Left ventricle myocardium superior (tissue), 1 donor: ENCODE measurements around the gene UGP2. TPM values are rescaled to one million over a fixed set of nuclear protein-coding genes. Genes with fewer than 3 reads are reported as not detected.

Experiments used
- ATAC-seq: fragments of 200-7000 bp; cut with Tn5 transposase; one replicate; pipeline ENCODE4 v1.9.1; 2020; ENCODE audit warnings: mild to moderate bottlenecking, moderate library complexity
- DNase-seq: peaks from one replicate; pipeline ENCODE4 v3.0.0-alpha.2; 2020
- intact Hi-C: fragments of 100-400 bp; cut with micrococcal nuclease; formaldehyde crosslinking; loops from one replicate; pipeline ENCODE4 v1.11.0; 2022
- total RNA-seq: library from RNA; stranded (reverse); fragmentation: NEBNext Ultra II Directional; extraction: Animal tissue kit (Norgen Biotek cat#: 25700); gene quantifications from one replicate; pipeline ENCODE4 v1.2.1, GENCODE V29; 2021
- donor health status: DM: no; HTN: yes; CAD: no; lungs with severe emphysema.

Gene UGP2
- total RNA-seq, 1 donor from 2014 or later: 368 TPM

GRCh38 chr2:63855418-63856302 is 14.0 kb downstream of the UGP2 start:
- ATAC-seq (peak; percentile 35), DNase-seq (no peak)
- intact Hi-C loops: no loop called here

DNA sequence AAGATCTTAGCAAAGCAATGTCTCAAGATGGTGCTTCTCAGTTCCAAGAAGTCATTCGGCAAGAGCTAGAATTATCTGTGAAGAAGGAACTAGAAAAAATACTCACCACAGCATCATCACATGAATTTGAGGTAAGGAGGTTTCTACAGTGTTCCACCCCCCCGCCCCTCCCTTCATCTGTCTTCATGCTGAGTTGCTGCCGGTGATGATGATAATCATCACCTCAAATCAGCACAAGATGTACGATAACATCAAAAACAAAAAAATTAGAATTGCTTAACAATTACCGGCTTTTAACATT is 14.6 kb downstream of the UGP2 start:
- ATAC-seq (no peak), DNase-seq (no peak)
- intact Hi-C loops: no loop called here

GRCh38 chr2:63858291-63858690 is 16.6 kb downstream of the UGP2 start:
- ATAC-seq (no peak), DNase-seq (no peak)
- intact Hi-C loops: no loop called here

GRCh38 chr2:63861220-63861822 is 19.6 kb downstream of the UGP2 start:
- ATAC-seq (peak; percentile 61), DNase-seq (no peak)
- intact Hi-C loops: loop anchor here (10.0 kb wide), 1 partner anchor 167 kb away; no protein-coding TSS in a partner anchor

DNA sequence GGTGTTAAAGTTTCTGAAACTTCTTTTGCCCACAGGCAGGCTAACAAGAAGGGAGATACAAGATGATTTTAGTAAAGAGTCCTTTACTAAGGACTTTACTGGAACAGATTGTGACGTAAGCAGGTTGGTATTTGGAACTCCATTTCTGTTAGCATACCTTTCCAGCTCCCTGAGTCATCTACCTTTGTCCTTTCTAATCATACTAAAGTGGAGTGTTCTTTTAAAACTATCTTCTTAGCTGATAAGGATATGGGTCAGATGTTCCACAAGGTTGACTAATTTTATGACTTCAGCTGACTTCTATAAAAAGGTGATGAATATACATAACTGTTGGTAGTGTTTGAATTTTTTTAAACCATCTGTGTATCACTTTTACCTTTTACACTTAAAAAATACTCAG is 21.1 kb downstream of the UGP2 start:
- intact Hi-C loops: loop anchor here (10.0 kb wide), 1 partner anchor 168 kb away; no protein-coding TSS in a partner anchor
- ATAC-seq (peak; percentile 47), DNase-seq (no peak)

- ATAC-seq: peak; percentile 55
- intact Hi-C loops: loop anchor here (10.0 kb wide), 1 partner anchor 169 kb away; no protein-coding TSS in a partner anchor
- no peak for DNase-seq
Observed at GRCh38 chr2:63863707-63864106, 22.0 kb downstream of the UGP2 start.

DNA sequence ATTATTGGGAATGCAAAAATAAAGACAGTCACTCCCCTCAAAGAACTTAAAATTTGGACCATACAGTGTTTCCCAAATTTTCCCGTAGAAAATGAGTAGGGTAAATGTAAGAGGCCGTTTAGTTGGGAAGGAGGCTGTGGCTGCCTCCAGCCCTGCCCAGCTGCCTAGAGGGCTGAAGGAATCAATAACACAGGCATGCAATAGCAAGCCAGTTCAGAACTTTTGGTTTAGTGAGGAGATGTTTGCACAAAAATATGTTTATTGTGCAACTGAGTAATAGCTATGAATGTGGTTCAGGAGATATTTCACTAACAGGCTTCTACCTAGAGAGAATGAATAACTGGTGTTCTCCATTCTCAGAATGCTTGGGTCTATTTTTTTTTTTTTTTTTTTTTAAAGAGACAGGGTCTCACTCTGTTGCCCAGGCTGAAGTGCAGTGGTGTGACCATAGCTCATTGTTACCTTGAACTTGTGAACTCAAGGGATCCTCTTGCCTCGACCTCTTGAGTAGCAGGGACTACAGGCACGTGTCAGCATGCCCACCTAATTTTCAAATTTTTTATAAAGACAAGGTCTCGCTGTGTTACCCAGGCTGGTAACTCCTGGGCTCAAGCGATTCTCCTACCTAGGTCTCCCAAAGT is 23.6 kb downstream of the UGP2 start:
- intact Hi-C loops: loop anchor here (10.0 kb wide), 1 partner anchor 170 kb away; no protein-coding TSS in a partner anchor
- ATAC-seq: no peak
- DNase-seq: no peak

GRCh38 chr2:63866009-63866709 is 24.5 kb downstream of the UGP2 start:
- intact Hi-C loops: loop anchor here (10.0 kb wide), 1 partner anchor 171 kb away; no protein-coding TSS in a partner anchor
- ATAC-seq (no peak), DNase-seq (no peak)

GRCh38 chr2:63870679-63871078 is 29.0 kb downstream of the UGP2 start:
- ATAC-seq (peak; percentile 11), DNase-seq (no peak)
- intact Hi-C loops: no loop called here

GRCh38 chr2:63871864-63872263 is 30.2 kb downstream of the UGP2 start:
- intact Hi-C loops: no loop called here

DNA sequence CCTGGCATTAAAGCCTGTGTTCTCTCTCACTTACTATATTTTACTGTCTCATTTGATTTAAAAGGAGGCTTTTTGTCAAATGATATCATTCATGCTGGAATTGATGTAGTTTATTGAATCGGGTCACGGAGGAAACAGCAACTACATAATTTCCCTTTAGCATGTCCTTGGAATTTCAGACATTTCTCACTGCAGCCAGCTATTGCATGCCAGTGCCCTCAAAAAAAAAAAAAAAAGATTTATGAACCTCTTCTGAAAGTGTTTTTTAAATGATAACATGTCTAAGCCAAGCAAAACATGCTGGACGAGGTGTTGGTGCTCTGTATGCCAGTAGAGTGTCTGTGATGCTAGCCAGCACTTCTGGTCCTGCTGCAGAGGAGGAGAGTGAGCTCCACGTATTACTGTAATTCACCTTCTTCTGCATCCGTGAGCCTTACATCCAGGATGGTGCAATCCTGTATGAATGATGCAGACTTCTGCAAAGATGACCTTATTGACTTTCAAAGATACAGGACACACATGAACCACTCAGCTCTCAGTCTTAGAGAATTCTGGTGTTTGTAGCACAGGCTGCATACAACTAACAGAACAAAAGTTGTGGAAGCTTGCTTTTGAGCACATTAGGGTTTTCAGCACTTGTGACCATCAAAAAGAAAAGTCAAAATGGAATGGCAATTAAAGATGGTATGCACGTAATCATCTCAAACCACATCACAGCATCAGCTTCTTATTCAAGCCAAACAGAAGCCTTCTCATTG is 31.1 kb downstream of the UGP2 start:
- ATAC-seq: peak; percentile 68
- no peak for DNase-seq
- intact Hi-C loops: no loop called here

More at GRCh38 chr2:63871864-63872263, 30.2 kb downstream of the UGP2 start:
- no peak for ATAC-seq
- no peak for DNase-seq

DNA sequence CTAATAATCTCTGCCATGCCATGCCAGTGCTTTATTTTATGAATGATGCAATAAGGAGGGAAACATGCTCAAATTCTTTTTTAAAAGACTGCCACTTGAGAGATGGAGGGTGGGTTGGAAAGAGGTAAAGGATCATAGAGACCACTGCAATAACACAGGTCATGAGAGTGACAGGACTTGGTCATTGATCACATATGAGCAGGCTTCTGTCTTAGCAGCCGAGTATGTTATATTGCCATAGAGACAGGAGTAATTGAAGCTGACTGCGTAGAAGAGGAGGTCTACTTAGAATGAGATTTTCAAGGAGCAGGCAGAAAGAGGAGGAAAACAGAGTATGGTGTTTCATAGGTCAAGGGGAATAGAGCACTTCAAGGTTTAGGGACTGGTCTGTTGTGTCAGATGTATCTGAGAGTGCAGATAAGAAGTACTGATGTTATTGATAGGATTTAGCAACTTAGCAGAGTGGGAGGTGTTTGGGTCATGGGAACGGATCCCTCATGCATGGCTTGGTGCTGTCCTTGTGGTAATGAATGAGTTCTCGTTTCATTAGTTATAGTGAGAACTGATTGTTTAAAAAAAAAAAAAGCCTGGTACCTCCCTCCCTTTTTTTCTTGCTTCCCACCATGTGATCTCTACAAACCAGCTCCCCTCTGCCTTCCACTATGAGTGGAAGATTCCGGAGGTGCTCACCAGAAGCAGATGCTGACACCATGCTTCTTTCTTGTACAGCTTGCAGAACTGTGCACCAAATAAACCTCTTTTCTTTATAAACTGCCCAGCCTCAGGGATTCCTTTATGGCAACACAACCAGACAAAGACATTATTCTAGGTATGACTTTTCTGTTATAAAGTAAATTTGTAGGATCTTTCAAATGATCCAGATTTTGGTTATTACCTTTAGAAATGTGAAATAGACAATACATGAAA is 32.8 kb downstream of the UGP2 start:
- DNase-seq (no peak), ATAC-seq (no peak)
- intact Hi-C loops: no loop called here

GRCh38 chr2:63875131-63875527 is 33.4 kb downstream of the UGP2 start:
- intact Hi-C loops: no loop called here
- no peak for DNase-seq
- ATAC-seq: peak; percentile 44

- ATAC-seq: peak; percentile 84
- intact Hi-C loops: no loop called here
- no peak for DNase-seq
Observed at GRCh38 chr2:63875559-63876245, 34.0 kb downstream of the UGP2 start.

GRCh38 chr2:63876311-63876710 is 34.6 kb downstream of the UGP2 start:
- intact Hi-C loops: no loop called here
- DNase-seq (no peak), ATAC-seq (no peak)

DNA sequence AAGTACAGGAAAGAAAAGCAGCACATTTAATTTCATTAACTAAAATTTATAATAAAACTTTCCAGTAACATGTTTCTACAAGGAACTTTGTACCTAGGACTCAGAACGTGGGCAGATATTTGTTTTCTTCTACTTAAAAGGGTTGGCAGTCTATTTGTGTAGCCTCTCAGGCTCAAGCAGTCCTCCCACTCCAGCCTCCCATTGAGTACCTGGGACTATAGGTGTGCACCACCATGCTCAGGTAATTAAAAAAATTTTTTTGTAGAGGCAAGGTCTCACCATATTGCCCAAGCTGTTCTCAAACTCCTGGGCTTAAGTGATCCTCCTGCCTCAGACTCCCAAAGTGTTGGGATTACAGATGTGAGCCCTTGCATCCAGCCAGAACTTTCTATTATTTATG is 36.8 kb downstream of the UGP2 start:
- no peak for ATAC-seq
- intact Hi-C loops: no loop called here
- no peak for DNase-seq

GRCh38 chr2:63879876-63880433 is 38.3 kb downstream of the UGP2 start:
- no peak for ATAC-seq
- intact Hi-C loops: no loop called here
- DNase-seq: no peak
